Measurements from ENCODE around the gene C3orf52.
A peak's percentile ranks its signal among the peaks of the same experiment; 100 is the strongest.

C3orf52 gene

GRCh38 chr3:112119962-112120836, 34.0 kb downstream of the C3orf52 start:
- no peak for DNase-seq

GRCh38 chr3:112121577-112122547, 35.7 kb downstream of the C3orf52 start:
- DNase-seq, result no peak

DNA sequence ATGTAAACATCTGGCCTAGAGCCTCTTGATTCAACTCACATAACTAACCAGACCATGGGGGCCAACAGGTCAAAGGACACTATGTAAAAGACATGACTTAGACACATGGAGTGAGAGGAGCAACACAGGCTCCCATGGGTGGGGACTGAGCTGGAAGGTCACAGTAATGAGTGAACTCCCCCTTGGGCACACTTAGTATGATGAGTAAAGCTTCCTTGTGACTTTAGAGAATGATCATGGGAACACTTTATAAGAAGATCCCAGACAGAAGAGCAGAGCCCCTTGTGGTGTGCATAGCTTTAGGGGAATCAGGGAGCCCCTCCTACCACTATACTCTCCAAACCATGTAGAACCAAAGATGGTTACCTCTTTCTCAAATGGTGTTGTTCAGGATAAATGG, 36.7 kb downstream of the C3orf52 start:
- no peak for DNase-seq

DNA sequence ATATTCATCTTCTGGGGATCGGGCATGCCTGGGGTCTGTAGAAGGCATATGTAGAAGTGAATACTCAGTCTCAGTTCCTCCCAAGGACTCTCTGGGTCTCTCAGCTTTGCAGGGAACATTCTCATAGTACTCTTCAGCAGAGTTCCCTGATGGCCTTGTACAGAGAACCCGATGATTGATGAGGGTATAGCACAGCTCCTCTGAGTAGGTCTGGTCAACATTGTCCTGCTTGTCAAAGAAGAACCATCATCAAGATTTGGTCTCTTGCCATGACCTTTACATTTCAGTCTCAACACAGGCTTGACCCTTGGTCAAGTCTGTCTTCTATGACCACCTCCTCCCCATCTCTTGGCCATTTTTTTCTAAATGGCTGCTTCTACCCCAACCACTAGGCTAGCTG, 37.4 kb downstream of the C3orf52 start:
- no peak for DNase-seq

DNA sequence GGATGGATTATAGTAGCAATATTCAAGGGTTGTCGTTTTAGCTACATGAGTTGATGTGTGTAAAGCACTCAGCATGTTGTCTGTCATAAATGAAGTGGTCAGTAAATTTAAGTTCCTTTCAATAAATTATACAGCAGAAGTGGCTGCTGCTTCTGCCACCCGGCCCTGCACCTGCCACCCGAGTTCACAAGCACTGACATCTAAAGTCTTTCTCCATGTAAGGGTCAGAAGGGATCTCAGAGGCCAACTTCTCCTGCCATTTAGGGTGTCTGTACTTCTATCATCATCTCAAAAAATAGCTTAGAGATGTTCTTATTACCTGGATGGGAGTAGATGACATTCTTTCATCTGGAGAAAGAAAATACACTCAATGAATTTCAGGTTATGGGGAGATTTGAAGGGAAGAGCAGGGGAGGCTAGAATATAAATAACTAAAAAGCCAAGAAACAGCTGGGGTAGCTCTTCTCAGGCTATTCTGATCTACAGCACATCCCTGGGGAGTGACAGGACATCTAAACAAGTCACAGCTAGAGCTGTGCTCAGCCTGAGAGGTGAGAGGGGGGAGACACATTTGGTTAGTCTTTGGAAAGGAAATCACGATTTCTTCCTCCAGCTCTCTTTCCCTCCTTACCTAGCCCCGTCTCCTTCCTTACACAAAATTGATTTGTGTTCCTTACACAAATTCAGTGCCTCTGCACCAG, 38.9 kb downstream of the C3orf52 start:
- DNase-seq, result no peak

DNA sequence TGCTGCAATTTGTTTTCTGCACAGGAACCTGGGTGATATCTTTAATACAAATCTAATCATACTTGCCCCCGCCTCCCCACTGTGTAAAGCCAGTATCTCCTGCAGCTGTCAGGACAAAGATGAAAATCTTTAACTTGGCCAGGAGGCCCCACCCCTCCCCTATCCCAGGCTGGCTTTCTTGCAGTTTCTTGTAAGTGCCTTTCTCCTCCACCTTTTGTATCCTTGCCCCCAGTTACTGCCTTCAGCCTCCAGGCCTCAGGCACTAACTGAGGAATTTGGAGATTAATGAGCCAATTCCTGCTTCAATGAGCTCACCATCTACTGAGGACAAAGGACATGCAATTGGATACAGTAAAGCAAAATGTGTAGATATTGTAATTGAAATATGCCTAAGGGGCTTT, 40.3 kb downstream of the C3orf52 start:
- DNase-seq, result no peak

DNA sequence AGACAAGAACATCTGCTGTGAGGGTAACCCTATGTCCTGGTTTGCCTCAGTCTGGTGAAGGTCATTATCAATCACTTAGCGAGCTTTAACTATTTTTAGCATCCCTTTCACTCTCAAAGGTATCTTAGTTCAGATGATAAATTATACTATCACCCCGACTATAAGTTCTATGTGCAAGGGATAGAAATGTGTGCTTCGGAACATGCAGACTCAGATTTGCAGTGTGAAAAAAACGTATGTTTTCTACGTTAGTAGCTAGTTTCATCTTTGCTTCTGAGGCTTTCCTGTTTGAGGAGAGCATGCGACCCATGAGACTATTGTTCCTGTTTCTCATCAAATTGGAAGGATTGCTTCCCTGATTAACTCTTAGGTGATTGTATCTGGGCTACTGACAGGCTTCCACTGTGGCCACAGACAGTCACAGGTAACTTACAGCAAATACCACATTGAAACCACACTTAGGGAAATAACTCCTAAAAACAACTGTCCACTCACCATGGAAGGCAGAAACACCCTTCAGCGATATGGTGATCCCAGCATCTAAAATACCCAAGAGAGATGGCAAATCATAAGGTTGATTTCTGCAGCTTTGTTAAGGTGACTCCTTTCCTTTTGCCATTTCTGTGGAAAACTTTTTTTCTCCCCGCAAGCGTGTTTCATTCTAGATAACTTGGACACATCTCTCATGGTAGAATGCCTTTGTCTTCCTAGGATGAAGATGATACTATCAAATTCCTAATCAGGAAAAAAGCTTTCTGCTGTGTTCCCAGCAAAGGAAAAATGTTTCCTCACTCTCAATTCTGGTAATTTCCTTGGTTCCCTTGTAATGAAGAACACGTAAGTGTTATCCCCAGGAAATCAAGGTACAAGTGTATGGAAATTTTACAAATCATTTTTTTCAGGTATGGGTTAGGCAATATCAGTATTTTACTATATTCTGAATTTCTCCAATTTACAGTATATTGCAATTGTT, 41.6 kb downstream of the C3orf52 start:
- DNase-seq, result no peak

DNA sequence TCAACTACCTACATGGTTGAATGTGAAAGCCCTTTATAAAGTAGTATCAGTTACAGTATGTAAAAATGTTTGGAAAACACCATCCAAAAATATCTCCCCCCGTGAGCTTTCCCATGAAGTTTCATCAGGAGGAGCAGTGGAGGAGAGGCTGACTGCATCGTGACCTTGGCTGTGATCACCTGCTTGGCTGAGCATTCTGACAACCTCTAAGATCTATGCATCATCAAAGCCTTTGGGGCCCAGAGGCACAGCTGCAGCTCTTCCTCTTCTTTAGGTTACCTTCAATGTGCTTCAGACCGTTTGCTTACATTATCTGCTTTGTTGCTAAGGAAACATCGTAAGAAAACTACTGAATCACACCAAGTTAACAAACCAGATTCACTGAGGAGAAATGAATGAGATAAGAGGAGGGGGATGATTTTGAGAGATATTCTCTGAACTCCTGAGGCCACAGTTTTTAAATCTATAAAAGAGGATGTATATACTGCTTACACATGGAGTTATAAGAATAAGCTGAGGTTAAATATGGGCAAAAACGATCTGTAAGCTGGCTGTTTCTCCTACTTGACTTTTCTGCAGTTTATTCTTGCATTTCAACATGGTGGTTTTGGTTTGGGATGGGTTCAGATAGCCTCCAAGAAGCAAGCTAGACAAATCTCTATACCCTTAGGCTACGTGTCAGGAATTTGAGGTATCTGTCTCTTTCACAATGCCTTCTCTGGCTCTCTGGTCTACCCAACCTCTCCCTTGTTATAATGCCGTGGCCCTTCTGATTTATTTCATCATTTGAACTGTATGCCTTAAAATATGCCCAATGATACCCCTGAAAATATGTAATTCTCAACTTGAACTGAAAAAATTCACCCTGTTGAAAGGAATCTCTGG, 42.9 kb downstream of the C3orf52 start:
- peak; percentile 43 for DNase-seq

DNA sequence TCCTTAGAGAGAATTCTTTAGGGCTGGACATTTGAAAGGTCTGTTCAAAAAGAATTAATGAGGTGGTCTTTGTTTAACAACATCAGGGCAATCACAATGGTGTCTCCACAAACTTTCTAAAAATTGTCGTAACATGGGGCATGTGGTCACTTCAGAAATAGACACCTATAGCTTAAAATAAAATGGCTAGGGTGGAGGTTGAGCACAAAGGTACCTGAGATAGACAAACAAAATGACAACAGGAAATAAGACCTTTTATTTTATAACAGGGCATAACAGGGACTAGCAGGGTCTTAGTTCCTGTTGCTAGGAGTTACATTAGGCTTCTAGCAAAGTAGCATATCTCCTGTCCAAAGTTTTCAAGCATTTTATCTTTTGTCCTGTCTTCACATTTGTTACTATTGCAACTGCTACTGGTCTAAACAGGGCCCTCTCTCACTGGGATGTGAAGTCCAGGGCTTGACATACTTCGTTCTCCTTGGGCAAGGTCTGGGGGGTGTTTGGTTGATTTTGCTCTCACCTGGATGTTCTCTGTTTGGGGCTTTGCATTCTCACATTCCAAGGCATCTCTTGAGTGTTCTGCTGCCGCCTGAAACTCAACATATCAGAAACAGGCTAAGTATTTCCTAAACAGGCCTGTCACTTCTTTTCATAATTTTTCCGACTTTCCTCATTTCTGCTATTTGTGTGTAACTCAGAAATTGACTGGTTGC, 43.9 kb downstream of the C3orf52 start:
- DNase-seq, result no peak

DNA sequence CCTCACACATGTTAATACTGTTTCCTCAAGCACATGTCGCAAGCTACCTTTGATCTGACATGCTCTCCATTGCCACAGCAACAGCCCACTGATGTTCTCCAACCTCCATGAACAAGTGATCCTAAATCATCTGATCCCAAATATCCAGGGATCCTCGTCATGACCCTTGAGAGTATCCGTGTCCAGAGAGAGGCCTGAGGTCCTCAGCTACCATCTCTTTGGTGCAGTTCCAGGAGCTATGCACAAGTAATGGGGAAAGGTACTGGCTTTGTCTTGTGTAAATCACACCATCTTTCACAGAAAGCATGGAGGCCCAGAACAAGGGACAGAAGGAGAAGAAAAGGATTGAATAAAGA, 44.4 kb downstream of the C3orf52 start:
- DNase-seq, result no peak

DNA sequence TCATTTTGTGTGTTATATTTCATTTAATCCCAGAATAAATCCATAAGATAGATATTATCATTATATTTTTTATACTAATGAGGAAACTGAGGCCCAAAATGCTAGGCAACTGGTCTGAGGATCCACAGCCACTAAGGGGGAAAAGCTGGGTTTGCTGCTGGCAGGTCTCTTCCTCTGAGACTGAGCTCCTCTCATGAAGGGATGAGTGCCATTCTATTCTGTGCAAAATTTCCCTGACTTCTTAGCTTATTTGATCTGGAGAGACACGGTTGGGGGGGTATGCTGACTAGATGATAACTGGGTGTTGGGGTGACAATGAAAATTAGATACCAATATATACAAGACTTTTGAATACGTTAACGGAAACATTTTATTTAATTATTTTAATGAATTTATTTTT, 44.9 kb downstream of the C3orf52 start:
- DNase-seq, result no peak

DNA sequence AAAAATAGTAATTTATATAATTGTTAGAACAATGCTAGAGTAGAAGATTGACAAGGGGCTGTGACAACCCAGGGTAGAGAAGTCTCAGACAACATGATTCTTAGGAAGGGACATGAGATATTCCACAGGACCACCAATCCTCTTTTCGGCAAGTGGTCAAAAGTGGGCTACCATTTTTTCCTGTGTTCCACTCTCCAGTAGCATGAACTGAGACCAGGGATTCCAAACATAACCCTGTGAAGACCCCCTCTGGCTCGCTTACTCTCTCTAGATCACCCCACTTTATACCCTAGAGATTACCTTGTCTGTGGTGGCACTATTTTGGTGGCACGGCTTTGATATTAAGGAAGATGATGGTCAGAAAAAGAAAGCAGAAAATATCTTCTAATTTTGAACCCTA, 45.9 kb downstream of the C3orf52 start:
- DNase-seq, result no peak

DNA sequence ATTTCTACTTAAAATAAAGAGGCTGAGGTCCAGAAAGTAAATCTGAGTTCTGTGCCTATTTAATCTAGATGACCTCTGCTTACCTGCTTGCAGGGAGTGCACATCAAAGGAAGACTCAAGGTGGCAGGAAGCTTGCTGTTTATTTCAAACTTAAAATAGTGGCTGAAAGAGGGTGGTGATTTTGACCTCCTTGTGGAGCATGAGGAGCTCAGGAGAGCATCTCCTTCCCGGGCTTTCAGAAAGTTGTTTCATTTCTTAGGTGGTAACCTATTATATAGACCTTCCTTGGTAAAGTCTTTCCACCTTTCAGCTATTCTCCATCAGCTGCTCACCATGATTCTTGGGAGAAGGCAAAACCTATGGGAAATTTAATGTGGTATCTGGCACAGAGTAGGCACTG, 46.4 kb downstream of the C3orf52 start:
- DNase-seq, result no peak

GRCh38 chr3:112132975-112133448, 46.8 kb downstream of the C3orf52 start, which contains the start of gene GCSAM:
Gene GCSAM (minus strand): TSS chr3:112133248. CDS start chr3:112133120, 128 bp downstream.
- DNase-seq, result peak; percentile 56

DNA sequence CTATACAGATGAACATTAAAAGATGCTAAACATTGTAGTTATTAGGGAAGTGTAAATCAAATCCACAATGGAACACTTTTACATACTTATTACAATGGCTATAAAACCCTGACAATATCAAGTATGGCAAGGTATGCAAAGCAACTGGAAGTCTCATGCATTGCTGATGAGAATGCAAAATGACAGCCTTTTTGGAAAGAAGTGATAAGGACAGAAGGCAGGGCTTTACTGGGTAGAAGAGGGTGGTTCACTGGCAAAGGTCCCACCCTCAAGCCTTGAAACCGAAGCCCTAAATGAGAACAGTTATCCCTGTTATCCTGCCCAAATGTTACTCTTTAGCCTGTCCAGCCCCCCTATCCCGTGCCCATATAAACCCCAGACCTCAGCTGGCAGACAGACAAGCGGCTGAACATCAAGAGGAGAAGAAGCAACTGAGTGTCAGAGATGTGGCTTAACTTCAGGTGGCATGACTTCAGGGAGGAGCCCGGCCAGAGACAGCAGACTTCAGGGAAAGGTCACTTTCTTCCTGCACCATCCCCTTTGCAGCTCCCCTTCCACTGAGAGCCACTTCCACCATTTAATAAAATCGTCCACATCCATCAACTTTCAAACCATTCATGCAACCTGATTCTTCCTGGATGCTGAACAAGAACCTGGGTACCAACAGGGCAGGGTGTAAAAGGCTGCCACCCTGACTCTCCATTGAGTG, 47.6 kb downstream of the C3orf52 start:
- DNase-seq, result no peak

DNA sequence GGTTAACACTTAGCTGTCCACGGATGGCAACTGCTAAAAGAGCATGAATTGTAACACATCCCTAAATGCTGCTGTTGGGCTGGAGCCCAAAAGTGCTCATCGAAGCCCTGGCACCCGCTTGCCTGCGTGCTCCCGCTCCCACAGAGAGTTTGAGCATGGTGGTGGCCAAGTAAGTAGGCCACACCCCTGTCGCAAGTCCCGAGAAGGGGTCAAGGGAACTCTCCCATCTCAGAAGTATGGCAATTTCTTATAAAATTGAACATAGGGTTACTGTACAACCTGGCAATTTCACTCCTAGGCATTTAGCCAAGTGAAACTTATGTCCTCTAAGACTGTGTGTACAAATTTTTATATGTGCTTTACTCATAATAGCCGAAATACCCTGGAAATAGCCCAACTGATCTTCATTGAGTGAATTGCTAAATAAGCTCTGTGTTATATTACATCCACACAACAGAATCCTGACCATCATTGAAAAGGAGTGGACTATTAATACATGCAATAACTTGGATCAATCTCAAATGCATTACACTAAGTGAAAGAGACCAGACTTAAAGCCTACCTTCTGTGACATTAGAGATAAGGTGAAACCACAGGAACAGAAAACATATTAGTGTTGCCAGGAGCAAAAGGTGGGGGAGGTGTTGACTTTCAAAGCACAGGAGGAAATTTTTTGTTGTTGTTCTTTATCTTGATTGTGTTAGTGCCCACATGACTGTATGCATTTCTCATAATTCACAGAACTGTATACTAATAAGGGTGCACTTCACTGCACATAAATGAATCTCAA, 48.3 kb downstream of the C3orf52 start:
- no peak for DNase-seq

GRCh38 chr3:112136046-112136445, 49.9 kb downstream of the C3orf52 start:
- no peak for DNase-seq

- DNase-seq, result peak; percentile 44
Observed at GRCh38 chr3:112136959-112137693, 50.9 kb downstream of the C3orf52 start.

Data from femur (tissue), 1 donor.